Measurements from ENCODE around the gene TCEAL1. TPM values are rescaled to one million over a fixed set of nuclear protein-coding genes. Genes with fewer than 3 reads are reported as not detected.

The TCEAL1 gene
- total and polyA plus RNA-seq, 2 of the 13 experiments (the other 11 are each of a cell fraction or from before 2014, with no cell fraction given) = 11.2 to 14.8 TPM

- no peak for TF ChIP-seq SOX13 (IDR thresholded peaks at IDR 0.05)
- no peak for TF ChIP-seq SOX13 (CRISPR knock-in tag; conservative IDR thresholded peaks at IDR 0.05 in 1 of 2, IDR thresholded peaks at IDR 0.05 in 1 of 2)
- no peak for TF ChIP-seq ZNF782 (CRISPR knock-in tag; IDR thresholded peaks at IDR 0.05; ENCODE audit: borderline replicate concordance)
- no peak for TF ChIP-seq PCBP2 (optimal IDR thresholded peaks at IDR 0.05; ENCODE audit: low read depth, low read length, poor library complexity, severe bottlenecking)
- no peak for TF ChIP-seq HNRNPH1 (optimal IDR thresholded peaks at IDR 0.05; ENCODE audit: low read depth, low read length)
- no peak for TF ChIP-seq MAZ (IDR thresholded peaks at IDR 0.05; ENCODE audit: borderline replicate concordance, low read depth, low read length)
- TF ChIP-seq MAZ (CRISPR knock-in tag; IDR thresholded peaks at IDR 0.05; ENCODE audit: low read depth) = peak; percentile 46; the same call in 1 of the 2 replicates
- TF ChIP-seq ZNF614 (CRISPR knock-in tag; IDR thresholded peaks at IDR 0.05; ENCODE audit: borderline replicate concordance) = no peak
- TF ChIP-seq TRIM22 (IDR thresholded peaks at IDR 0.05) = no peak
- no peak for TF ChIP-seq ZNF383 (CRISPR knock-in tag; IDR thresholded peaks at IDR 0.05; ENCODE audit: borderline replicate concordance)
- no peak for TF ChIP-seq GATAD2A (CRISPR knock-in tag; IDR thresholded peaks at IDR 0.05)
- TF ChIP-seq THAP7 (CRISPR knock-in tag; IDR thresholded peaks at IDR 0.05) = no peak
- no peak for TF ChIP-seq JUNB (CRISPR knock-in tag; IDR thresholded peaks at IDR 0.05; ENCODE audit: borderline replicate concordance)
- TF ChIP-seq MIXL1 (CRISPR knock-in tag; IDR thresholded peaks at IDR 0.05) = no peak
- TF ChIP-seq HBP1 (CRISPR knock-in tag; IDR thresholded peaks at IDR 0.05; ENCODE audit: low read depth) = no peak
- TF ChIP-seq ZNF30 (CRISPR knock-in tag; IDR thresholded peaks at IDR 0.05) = no peak
- no peak for TF ChIP-seq ZNF264 (CRISPR knock-in tag; IDR thresholded peaks at IDR 0.05)
- peak; percentile 44; the same call in 1 of the 2 replicates for TF ChIP-seq GABPB1 (CRISPR knock-in tag; IDR thresholded peaks at IDR 0.05)
- no peak for TF ChIP-seq ZBTB39 (CRISPR knock-in tag; IDR thresholded peaks at IDR 0.05)
- TF ChIP-seq ZNF792 (CRISPR knock-in tag; IDR thresholded peaks at IDR 0.05) = no peak
- TF ChIP-seq, protein P1, sequence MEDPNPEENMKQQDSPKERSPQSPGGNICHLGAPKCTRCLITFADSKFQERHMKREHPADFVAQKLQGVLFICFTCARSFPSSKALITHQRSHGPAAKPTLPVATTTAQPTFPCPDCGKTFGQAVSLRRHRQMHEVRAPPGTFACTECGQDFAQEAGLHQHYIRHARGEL (CRISPR knock-in tag; IDR thresholded peaks at IDR 0.05) = no peak
- no peak for TF ChIP-seq KLF9 (CRISPR knock-in tag; IDR thresholded peaks at IDR 0.05; ENCODE audit: low read depth)
These were observed 769 bp downstream of the TCEAL1 start (continued) for GRCh38 chrX:103629318-103630170.
